ENCODE results near the gene VTI1A. TPM values are rescaled to one million over a fixed set of nuclear protein-coding genes. Genes with fewer than 3 reads are reported as not detected.

Gene VTI1A
- polyA plus RNA-seq, 1 of the 3 experiments (the other 2 are of a cell fraction): 8.3 TPM

DNA sequence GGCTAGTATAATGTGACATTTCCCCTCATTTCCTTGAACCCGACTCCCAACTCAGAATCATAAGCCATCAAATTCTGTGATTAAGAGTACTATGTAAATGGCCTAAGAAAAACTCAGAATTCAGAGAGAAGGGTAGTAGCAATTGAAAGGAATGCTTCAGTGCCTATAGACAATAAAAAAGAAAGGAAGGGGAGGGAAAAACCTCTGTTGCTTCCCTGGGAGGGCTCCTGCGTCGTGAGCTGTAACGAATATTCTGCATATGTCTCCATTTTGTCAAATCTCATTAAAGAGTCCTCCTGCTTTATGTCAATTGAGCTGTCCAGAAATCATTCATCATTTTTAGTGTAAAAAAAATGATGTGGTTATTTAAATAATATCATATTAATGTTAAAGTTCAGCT lies 223.0 kb downstream of the VTI1A start:
- no peak overlapping the region for H3K4me3 ChIP-seq (ENCODE audit: low read depth in 2 of 2, low read length in 1 of 2)
- H3K36me3 ChIP-seq (replicated peaks in 1 of 2; ENCODE audit: control insufficient read depth in 1 of 2, insufficient read depth in 2 of 2, low read length in 1 of 2): peaks cover 8 to 13% of the 10 kb centered on the region in 2 experiments
- no peaks in the 10 kb centered on the region; a peak in 1 of 4 replicates for H3K4me1 ChIP-seq (ENCODE audit: control insufficient read depth in 1 of 2, insufficient read depth in 2 of 2, low read depth in 1 of 2, low read length in 1 of 2)
- H3K27ac ChIP-seq (ENCODE audit: low read depth in 2 of 2, low read length in 1 of 2): no peak overlapping the region
- TF ChIP-seq, protein P1, sequence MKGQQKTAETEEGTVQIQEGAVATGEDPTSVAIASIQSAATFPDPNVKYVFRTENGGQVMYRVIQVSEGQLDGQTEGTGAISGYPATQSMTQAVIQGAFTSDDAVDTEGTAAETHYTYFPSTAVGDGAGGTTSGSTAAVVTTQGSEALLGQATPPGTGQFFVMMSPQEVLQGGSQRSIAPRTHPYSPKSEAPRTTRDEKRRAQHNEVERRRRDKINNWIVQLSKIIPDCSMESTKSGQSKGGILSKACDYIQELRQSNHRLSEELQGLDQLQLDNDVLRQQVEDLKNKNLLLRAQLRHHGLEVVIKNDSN (IDR thresholded peaks at IDR 0.05; ENCODE audit: borderline replicate concordance, low read depth): no peak
- TF ChIP-seq GABPA (IDR thresholded peaks at IDR 0.05; ENCODE audit: low read depth) (no peak), TEAD4 (IDR thresholded peaks at IDR 0.05; ENCODE audit: borderline replicate concordance, insufficient read depth) (no peak), FOXJ3 (CRISPR knock-in tag; IDR thresholded peaks at IDR 0.05) (no peak), JUND (IDR thresholded peaks at IDR 0.05) (no peak), NRF1 (IDR thresholded peaks at IDR 0.05; ENCODE audit: low read depth, low read length) (no peak), POLR2AphosphoS5 (IDR thresholded peaks at IDR 0.05; ENCODE audit: low read depth, low read length) (no peak), FOSL2 (IDR thresholded peaks at IDR 0.05; ENCODE audit: borderline replicate concordance, low read depth) (no peak), GATA2 (CRISPR knock-in tag; IDR thresholded peaks at IDR 0.05) (no peak), TAF1 (IDR thresholded peaks at IDR 0.05; ENCODE audit: borderline replicate concordance, low read depth, low read length) (no peak), RAD21 (IDR thresholded peaks at IDR 0.05; ENCODE audit: low read length) (no peak), RFX5 (IDR thresholded peaks at IDR 0.05; ENCODE audit: low read length) (no peak), ELF1 (IDR thresholded peaks at IDR 0.05) (no peak), FOXM1 (IDR thresholded peaks at IDR 0.05; ENCODE audit: low read depth) (no peak), MEF2A (IDR thresholded peaks at IDR 0.05; ENCODE audit: borderline replicate concordance, low read depth) (no peak)
- TF ChIP-seq, protein P2, sequence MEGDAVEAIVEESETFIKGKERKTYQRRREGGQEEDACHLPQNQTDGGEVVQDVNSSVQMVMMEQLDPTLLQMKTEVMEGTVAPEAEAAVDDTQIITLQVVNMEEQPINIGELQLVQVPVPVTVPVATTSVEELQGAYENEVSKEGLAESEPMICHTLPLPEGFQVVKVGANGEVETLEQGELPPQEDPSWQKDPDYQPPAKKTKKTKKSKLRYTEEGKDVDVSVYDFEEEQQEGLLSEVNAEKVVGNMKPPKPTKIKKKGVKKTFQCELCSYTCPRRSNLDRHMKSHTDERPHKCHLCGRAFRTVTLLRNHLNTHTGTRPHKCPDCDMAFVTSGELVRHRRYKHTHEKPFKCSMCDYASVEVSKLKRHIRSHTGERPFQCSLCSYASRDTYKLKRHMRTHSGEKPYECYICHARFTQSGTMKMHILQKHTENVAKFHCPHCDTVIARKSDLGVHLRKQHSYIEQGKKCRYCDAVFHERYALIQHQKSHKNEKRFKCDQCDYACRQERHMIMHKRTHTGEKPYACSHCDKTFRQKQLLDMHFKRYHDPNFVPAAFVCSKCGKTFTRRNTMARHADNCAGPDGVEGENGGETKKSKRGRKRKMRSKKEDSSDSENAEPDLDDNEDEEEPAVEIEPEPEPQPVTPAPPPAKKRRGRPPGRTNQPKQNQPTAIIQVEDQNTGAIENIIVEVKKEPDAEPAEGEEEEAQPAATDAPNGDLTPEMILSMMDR (IDR thresholded peaks at IDR 0.05): no peak
- TF ChIP-seq, protein P3, sequence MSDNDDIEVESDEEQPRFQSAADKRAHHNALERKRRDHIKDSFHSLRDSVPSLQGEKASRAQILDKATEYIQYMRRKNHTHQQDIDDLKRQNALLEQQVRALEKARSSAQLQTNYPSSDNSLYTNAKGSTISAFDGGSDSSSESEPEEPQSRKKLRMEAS (IDR thresholded peaks at IDR 0.05; ENCODE audit: low read depth): no peak
- TF ChIP-seq, protein P4, sequence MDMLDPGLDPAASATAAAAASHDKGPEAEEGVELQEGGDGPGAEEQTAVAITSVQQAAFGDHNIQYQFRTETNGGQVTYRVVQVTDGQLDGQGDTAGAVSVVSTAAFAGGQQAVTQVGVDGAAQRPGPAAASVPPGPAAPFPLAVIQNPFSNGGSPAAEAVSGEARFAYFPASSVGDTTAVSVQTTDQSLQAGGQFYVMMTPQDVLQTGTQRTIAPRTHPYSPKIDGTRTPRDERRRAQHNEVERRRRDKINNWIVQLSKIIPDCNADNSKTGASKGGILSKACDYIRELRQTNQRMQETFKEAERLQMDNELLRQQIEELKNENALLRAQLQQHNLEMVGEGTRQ (IDR thresholded peaks at IDR 0.05; ENCODE audit: borderline replicate concordance, low read depth, low read length): no peak
- TF ChIP-seq, protein P5, sequence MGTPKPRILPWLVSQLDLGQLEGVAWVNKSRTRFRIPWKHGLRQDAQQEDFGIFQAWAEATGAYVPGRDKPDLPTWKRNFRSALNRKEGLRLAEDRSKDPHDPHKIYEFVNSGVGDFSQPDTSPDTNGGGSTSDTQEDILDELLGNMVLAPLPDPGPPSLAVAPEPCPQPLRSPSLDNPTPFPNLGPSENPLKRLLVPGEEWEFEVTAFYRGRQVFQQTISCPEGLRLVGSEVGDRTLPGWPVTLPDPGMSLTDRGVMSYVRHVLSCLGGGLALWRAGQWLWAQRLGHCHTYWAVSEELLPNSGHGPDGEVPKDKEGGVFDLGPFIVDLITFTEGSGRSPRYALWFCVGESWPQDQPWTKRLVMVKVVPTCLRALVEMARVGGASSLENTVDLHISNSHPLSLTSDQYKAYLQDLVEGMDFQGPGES (IDR thresholded peaks at IDR 0.05; ENCODE audit: low read depth, low read length): no peak
- TF ChIP-seq, protein P6, sequence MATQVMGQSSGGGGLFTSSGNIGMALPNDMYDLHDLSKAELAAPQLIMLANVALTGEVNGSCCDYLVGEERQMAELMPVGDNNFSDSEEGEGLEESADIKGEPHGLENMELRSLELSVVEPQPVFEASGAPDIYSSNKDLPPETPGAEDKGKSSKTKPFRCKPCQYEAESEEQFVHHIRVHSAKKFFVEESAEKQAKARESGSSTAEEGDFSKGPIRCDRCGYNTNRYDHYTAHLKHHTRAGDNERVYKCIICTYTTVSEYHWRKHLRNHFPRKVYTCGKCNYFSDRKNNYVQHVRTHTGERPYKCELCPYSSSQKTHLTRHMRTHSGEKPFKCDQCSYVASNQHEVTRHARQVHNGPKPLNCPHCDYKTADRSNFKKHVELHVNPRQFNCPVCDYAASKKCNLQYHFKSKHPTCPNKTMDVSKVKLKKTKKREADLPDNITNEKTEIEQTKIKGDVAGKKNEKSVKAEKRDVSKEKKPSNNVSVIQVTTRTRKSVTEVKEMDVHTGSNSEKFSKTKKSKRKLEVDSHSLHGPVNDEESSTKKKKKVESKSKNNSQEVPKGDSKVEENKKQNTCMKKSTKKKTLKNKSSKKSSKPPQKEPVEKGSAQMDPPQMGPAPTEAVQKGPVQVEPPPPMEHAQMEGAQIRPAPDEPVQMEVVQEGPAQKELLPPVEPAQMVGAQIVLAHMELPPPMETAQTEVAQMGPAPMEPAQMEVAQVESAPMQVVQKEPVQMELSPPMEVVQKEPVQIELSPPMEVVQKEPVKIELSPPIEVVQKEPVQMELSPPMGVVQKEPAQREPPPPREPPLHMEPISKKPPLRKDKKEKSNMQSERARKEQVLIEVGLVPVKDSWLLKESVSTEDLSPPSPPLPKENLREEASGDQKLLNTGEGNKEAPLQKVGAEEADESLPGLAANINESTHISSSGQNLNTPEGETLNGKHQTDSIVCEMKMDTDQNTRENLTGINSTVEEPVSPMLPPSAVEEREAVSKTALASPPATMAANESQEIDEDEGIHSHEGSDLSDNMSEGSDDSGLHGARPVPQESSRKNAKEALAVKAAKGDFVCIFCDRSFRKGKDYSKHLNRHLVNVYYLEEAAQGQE (IDR thresholded peaks at IDR 0.05; ENCODE audit: low read depth, low read length): no peak
- ChIA-PET POLR2A (no interaction called here), CTCF (no interaction called here)
- no peak overlapping the region for H3K4me2 ChIP-seq
- H3K79me2 ChIP-seq (ENCODE audit: insufficient read depth): no peaks in the 10 kb centered on the region
- no peaks in the 10 kb centered on the region for H3K9me3 ChIP-seq
- H3K27me3 ChIP-seq (ENCODE audit: insufficient read depth): no peaks in the 10 kb centered on the region
- H4K20me1 ChIP-seq (ENCODE audit: insufficient read depth): no peaks in the 10 kb centered on the region
- no peaks in the 10 kb centered on the region for H3F3A ChIP-seq (replicated peaks; ENCODE audit: insufficient read depth)
- no peak for DNase-seq
- H3K9me2 ChIP-seq: no peaks in the 10 kb centered on the region
- no peak overlapping the region for H3K9ac ChIP-seq
- H2AFZ ChIP-seq (ENCODE audit: low read depth): no peak overlapping the region
- 97% methylated on average over 4 of the region's 4 CpGs for WGBS (ENCODE audit: low lambda C conversion rate)
